Stimulated activated CD4-positive, alpha-beta T cell treated with anti-CD3 and anti-CD28 coated beads, Interleukin-4, amount 100 ng/mL, for 48 hours (primary cell): ENCODE measurements around the gene FBLN2.

Source experiments
- DNase-seq, 2 donors: peaks; one replicate each; pipeline ENCODE4 v3.0.0-alpha.2; 2020; ENCODE audit warnings: low read depth in 2 of 2

FBLN2 gene

DNA sequence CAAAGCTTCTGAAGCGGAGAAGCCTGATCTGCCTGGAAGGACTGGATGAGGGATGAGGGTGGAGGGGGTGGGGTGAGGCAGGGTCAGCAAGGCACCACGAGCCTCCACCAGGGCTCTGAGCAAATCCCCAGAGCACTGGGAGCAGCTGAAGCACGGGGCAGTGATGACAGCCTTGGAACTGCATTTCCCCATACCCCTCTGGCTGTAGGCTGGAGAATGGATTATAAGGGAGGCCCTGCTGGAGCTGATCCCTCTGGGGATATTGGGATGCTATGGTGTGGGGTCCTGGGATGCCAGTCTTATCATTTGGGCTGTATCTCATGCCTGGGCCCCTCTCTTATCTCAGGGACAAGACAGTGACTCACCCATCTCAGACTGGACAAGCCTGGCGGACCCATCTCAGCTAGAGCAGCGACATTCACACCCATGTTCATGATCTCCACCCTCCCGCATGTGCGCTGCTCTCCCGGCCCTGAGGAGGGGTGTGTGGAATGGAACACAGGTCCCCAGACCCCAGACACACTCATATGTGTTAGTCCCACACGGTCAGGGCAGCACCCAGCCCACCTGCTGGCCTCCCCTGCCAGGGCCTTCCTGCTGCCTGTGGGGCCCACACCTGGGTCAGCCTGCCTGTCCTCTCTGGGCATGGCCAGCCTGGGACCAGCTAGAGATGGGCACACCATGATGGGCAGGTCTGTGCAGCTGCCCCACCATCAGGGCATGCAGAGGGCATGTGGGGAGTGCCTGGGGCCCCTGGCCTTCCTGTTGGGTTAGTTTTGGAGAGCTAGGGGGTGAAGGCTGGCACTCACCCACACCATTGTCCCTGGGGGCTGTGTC lies 97.1 kb downstream of the FBLN2 start:
- DNase-seq = no peak

DNA sequence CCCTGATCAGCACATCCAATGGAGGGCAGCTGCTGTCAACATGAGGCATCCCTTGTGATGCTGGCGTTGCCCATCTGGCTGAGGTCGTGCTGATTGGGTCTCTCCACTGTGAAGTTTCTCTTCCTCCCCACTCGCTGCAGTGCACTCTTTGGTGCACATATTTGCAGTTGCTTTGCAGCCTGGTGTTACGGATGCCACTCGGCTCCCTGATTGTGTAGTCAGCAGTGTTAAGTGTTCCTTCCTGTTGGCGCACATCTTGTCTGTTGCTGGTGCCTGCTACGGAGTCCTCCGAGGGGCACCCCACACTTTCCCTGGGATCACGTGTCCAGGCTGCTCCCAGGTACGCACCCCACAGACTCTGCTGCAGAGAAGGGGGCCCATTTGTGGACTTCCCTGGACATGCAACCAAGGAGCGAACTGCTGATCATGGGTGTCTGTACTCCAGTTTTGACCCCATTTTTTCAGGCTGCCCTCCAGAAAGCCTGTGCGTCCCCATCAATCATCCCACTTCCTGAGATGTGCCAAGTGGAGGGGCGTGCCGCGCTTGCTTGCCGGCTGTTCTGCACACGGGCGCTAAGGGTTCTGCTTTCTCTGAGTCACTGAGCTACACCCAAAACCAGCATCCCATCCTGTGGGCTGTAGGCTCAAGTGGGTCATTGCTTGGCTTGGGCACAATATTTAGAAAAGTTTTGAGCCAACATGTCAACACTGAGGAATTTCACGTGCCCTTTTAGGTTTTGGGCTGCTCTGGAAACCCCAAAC lies 98.6 kb downstream of the FBLN2 start:
- no peak for DNase-seq

DNA sequence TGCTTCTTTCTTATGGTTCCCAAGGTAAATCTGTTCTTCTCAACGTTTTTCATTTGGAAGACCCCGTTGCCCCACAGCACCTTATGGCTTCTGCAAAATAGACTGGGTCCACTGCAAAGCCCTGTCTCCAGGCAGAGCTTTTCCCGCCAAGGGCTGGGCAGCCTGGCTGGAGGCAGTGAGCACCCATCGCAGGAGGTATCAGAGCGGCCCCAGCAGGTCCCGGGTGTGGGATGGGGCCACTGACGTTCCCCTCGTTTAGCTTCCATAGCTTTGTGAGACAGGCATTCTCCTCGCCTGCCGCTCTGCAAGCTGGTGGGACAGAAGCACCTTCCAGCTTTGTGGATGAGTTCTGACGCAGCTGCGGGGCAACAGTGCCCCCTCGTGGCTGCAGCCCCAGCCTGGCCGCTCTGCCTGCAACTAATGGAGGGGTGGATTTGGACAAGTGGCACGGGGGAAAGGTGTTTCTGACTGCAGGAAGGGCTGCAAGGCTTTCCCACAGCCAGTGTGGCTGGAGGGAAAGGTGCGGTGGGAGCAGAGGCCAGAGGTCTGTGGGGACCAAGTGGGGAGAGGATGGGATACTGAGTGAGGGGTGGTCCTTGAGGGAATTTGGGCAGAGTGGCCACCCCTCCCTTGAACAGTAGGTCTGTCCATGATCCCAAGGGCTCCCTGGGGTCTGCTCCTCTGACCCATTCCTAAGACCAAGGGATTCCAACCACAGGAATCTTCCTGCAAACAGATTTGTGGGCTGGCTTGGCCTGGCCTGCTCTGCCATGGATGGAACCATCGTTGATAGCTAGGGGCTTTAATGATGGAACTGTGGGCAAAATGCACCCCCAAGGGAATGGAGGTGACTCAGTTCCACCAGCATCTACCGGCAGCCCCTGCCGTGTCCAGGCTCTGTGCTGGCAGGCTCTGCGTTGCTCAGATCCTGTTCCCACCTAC lies 99.4 kb downstream of the FBLN2 start:
- peak; percentile 67 to 79 for DNase-seq

- peak; percentile 61 to 76 for DNase-seq
These were observed 101.5 kb downstream of the FBLN2 start for GRCh38 chr3:13650210-13651056.

- no peak for DNase-seq
These were observed 102.1 kb downstream of the FBLN2 start for GRCh38 chr3:13651057-13651400.

DNA sequence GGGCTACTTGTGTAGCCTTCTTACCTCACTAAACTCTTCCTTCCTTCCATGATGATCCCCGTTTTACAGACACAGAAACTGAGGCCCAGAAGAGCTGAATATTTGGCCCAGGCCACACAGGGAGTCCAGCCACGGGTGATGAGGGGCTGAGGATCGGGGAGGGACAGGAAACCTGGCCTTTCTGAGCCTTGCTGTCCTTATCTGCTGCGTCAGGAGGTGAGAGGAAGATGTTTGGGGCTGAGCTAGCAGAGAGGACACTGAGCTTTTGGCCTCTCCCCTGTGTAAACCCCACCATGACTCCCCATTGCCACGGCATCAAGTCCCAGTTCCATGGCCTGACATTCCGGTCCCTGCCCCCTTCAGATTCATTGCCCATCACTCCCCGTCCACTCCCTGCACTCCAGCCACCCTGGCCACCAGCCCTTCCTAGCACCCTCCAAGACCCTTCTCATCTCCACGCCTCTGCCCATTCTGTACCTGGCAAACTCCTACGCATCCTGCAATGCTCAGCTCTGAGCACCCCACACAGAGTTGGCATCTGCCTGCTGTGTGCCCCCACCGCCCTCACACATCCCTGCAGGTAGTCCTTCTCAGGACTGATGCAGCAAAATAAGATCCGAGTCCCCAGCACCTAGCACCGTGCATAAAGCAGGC lies 103.0 kb downstream of the FBLN2 start:
- DNase-seq = no peak

GRCh38 chr3:13652728-13653127 lies 103.8 kb downstream of the FBLN2 start:
- DNase-seq = no peak

- DNase-seq = no peak
These were observed 104.8 kb downstream of the FBLN2 start for GRCh38 chr3:13653631-13654279.

- no peak for DNase-seq
These were observed 105.6 kb downstream of the FBLN2 start for GRCh38 chr3:13654330-13655060.

DNA sequence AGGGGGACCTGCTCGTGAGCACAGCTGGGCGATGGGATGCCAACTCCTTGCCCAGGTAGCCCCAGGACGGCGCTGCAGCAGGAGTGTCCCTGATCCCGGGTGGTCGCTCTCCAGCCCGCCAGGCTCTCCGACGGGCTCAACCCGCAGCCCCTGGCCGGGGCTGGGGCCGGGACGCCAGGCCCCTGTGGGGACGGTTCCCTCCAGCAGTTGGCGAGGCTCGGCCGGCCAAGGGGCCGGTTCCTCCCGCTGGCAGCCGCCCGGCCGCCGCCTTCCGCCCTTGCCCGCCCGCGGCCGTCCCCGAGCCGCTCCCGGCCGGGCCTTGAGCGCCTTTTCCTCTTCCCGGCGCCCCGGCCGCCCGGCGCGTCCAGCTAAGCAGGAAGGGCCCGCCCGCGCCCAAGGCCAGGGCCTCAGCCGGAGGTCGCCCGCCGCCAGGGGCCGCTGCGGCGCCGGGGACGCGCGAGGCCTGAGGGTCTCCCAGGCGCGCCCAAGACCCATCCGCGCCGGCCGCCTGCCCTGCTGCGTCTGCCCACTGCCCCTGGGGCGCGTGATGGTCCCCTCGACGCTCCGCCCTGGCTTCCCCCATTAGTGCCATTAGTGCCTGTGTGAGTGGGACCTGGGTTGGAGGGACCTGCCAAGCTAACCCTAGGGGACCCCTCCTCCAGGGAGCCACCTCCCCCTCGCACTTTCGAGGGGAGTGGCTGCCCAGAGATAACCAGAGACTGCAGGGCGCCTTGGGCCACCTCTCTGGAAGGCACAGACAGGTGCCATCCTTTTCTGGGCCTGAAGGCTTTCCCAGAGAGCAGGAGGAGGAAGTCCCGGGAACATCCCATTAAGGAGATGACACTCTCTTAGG lies 106.4 kb downstream of the FBLN2 start:
- DNase-seq = peak in 1 of 2 donors; percentile 25

DNA sequence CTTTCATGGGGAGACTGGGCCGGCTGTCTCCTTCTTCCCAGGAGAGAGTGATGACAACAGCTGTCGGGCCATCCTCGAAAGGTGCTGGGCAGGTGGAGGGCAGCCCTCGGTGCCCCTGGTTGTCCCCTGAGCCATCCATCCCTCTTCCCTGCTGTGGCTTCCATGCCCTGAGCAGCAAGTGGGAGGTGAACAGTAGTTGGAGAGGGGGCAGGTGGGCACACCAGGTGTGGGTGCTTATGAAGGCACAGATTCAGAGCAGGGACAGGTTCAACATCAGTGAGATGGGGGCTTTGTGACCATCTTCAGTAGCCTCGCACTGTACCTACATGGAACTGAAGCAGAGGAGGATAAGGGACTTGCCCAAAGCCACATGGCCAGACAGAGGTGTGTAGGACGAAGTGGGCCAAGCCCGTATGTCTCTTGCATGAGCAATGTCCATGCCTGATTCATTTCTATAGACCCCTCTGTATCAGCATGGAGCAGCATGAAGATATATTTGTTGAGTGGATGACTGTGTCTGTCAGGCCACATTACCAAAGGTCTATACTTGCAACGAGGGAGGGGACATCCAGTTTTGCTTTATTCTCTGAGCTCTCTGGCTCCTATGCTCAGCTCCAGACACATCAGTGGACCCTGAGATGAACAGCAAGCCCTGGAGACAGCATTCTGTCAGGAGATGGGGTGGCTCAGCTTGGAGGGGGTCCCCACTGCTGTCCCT lies 107.8 kb downstream of the FBLN2 start:
- no peak for DNase-seq

GRCh38 chr3:13657660-13658435 lies 108.9 kb downstream of the FBLN2 start:
- DNase-seq = peak; percentile 62

DNA sequence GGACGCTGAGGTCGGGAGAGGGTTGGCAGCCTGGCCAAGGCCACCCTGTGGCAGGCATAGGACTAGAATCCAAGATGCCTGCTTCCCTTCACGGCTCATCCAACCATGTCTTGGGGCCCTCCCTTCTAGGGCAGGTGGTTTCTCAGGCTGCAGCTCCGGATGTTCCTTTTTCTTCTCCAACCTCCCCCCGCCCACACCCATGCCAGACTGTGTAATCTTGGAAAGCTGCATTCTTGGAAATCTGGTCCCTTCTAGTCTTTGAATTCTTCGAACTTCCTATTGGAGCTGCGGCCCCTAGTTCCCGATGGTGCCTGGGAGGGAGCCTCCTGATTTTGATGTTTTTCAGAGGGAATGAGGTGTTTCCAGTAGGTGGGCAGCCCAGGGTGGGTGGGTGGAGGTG lies 109.8 kb downstream of the FBLN2 start:
- DNase-seq = no peak

DNA sequence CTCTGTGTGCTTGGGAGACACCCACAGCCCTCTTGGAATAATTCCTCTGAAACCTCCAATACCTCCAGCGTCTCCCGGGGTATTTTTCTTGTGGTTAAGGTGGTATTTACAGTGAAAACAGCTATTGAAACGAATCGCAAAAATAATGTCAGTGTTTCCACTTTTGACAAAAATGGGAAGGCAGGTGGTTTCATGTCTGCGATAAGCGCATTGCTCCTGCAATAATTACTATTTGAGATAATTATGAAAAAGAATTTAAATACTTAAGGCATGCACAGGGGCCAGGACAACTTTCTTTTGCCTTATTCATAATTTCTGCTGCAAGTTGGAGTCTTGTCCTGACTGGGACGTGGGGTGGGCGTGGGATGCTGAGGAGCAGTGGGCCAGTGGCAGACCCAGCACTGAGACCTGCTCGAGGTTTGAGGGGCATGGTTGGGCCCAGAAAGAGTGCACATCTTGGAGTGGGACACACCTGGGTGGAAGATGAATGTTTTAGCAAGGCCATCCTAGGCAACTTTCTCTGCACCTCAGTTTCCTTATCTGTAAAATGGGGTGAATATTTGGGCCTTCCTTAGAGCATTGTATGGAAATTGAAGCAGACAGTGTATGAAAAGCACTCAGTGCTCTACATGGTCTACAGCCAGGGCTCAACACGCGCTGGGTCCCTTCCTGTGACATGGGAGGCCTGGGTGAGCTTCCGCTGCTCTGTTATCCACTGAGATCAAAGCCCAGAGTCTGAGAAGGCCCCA lies 110.5 kb downstream of the FBLN2 start:
- no peak for DNase-seq

DNA sequence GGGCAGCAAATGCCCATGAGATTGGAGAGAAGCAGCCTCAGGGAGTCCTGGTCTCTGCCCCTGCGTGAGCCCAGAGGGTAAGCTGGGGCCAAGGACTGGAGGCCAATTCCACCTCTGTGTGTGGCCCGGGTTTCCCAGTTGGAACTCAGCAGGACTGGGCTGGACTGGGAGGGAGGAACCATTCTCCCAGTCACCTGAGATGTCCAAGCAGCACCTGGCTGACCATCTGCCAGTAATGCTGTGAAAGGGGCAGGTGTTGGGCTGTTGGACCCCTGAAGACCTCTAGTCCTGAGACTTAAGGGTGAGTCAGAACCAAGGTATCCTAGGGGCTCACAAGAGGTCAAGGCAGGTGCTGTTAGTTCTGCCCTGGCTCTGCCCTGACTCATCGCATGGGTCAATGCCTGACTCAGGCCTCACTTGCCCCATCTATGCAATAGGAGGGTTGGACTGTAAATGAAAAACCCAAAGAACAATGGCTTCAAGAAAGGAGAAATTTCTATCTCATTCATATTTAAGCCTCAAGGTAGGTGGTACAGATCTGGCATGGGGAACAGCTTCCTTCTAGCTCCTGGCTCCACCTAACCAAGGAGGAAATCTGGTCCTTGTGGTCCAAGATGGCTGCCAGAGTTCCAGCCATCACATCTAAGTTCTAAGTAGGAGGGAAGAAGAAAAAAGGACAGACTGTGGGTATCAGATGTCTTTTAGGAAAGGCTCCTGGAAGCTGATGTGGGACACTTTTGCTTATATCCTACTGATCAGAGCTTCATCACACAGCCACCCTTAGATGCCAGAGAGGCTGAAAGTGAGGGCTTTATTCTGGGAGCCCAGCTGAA lies 111.3 kb downstream of the FBLN2 start:
- DNase-seq = no peak
